HepG2 (cell line): ENCODE results near the gene TAF9B. TPM values are rescaled to one million over a fixed set of nuclear protein-coding genes. Genes with fewer than 3 reads are reported as not detected.

Experiments
- ATAC-seq: fragments of 200-7000 bp; cut with Tn5 transposase; 3 replicates; pipeline ENCODE4 v1.9.1; 2020; ENCODE audit warnings: mild to moderate bottlenecking, moderate library complexity
- BruUV-seq: library from RNA; stranded (reverse); fragments of 400-500 nt; replicated peaks from 2 replicates; lab custom pipeline; 2021; lab: Mats Ljungman, UMichigan
- CTCF ChIA-PET: fragments of 300-600 bp; formaldehyde crosslinking; extraction: SDS; loops from one replicate; lab custom pipeline; 2021; ENCODE audit warnings: low total read pairs, inconsistent platforms, low intra/inter-chr PET ratio; lab: Yijun Ruan, JAX
- POLR2A ChIA-PET: fragments of 350-600 bp; sonication (Branson Sonifier 250); formaldehyde crosslinking; loops from one replicate; lab custom pipeline; 2020; ENCODE audit warnings: antibody characterized with exemption, inconsistent platforms; lab: Yijun Ruan, JAX
- DNase-seq: peaks from one replicate; pipeline ENCODE4 v3.0.0-alpha.2; 2015; ENCODE audit warnings: low spot score
- FAIRE-seq: peaks from 3 replicates; lab custom pipeline; 2011; peaks lifted over from hg19 to GRCh38; lab: Jason Lieb, UNC
- H2AFZ ChIP-seq: one replicate; pipeline ENCODE4 v1.6.1; 2011; ENCODE audit warnings: low read length, inconsistent platforms
- H3K27ac ChIP-seq: fragments of 300-600 bp; 3 replicates; pipeline ENCODE4 v1.8.0; 2011; ENCODE audit warnings: mixed run types, mild to moderate bottlenecking, mixed read lengths, low read length, inconsistent platforms; ENCODE audit not compliant: insufficient read depth; ENCODE audit errors: extremely low read length
- H3K27me3 ChIP-seq, 2 experiments: fragments of 200-600 bp in 1 of 2; 2 replicates in 1 of 2; 3 replicates in 1 of 2; pipeline versions ENCODE4 v1.6.0 to v1.8.0; 2011; ENCODE audit warnings: low read length in 2 of 2, mild to moderate bottlenecking in 2 of 2, moderate library complexity in 2 of 2, inconsistent platforms in 1 of 2; ENCODE audit not compliant: insufficient read depth in 2 of 2, control insufficient read depth in 1 of 2
- H3K36me3 ChIP-seq, 2 experiments: fragments of 200-600 bp in 1 of 2; replicated peaks in 1 of 2; 2 replicates in 1 of 2; 3 replicates in 1 of 2; pipeline versions ENCODE4 v1.5.1 to v1.8.0; 2011; ENCODE audit warnings: low read length in 2 of 2, inconsistent platforms in 1 of 2; ENCODE audit not compliant: insufficient read depth in 2 of 2, control insufficient read depth in 1 of 2
- H3K4me1 ChIP-seq: 2 replicates; pipeline ENCODE4 v1.5.1; 2012; ENCODE audit warnings: low read length, inconsistent platforms; ENCODE audit not compliant: insufficient read depth
- H3K4me2 ChIP-seq: 2 replicates; pipeline ENCODE4 v1.6.0; 2011; ENCODE audit warnings: low read depth, low read length, inconsistent platforms
- H3K4me3 ChIP-seq, 3 experiments: fragments of 200-600 bp in 1 of 3; sonication (generic), shearing (Covaris generic) in 1 of 3; replicated peaks in 1 of 3; 2 replicates each; pipeline ENCODE4 v1.5.1; 2011 to 2016; ENCODE audit warnings: low read length in 3 of 3, inconsistent platforms in 2 of 3, low read depth in 2 of 3, mild to moderate bottlenecking in 2 of 3, control low read depth in 1 of 3, mixed read lengths in 1 of 3; ENCODE audit not compliant: insufficient read depth in 1 of 3
- H3K79me2 ChIP-seq: one replicate; pipeline ENCODE4 v1.6.1; 2011; ENCODE audit warnings: low read length, inconsistent platforms; ENCODE audit not compliant: insufficient read depth
- H3K9ac ChIP-seq: 2 replicates; pipeline ENCODE4 v1.6.0; 2011; ENCODE audit warnings: mild to moderate bottlenecking, low read depth, low read length, inconsistent platforms; ENCODE audit not compliant: insufficient read depth
- H3K9me3 ChIP-seq: 2 replicates; pipeline ENCODE4 v1.5.1; 2012; ENCODE audit warnings: mild to moderate bottlenecking, low read length
- H4K20me1 ChIP-seq: 2 replicates; pipeline ENCODE4 v1.6.0; 2011; ENCODE audit warnings: inconsistent platforms, mild to moderate bottlenecking, low read length, moderate library complexity; ENCODE audit not compliant: insufficient read depth
- DPF2 ChIP-seq: sonication (generic); formaldehyde crosslinking; IDR thresholded peaks from 2 replicates; pipeline ENCODE4 v1.4.0; 2020; ENCODE audit warnings: mild to moderate bottlenecking, low read depth, missing genetic modification reagents, borderline replicate concordance
- HMGXB4 ChIP-seq, 2 experiments: sonication (generic) in 1 of 2; formaldehyde crosslinking in 1 of 2; IDR thresholded peaks; 2 replicates each; pipeline versions ENCODE4 v1.4.0 to v1.6.1; 2018 to 2020; ENCODE audit warnings: missing genetic modification reagents in 2 of 2, borderline replicate concordance in 1 of 2, low read depth in 1 of 2, mild to moderate bottlenecking in 1 of 2, missing biosample characterization in 1 of 2
- KLF15 ChIP-seq: sonication (generic); formaldehyde crosslinking; IDR thresholded peaks from 2 replicates; pipeline ENCODE4 v1.8.1; 2023; ENCODE audit warnings: borderline replicate concordance, mild to moderate bottlenecking, inconsistent platforms, missing genetic modification reagents, mixed read lengths
- RBFOX2 ChIP-seq: fragments of 200-400 bp; formaldehyde crosslinking; IDR thresholded peaks from 2 replicates; pipeline ENCODE4 v1.6.1; 2017; ENCODE audit warnings: low read depth, mild to moderate bottlenecking, low read length
- YY1 ChIP-seq: IDR thresholded peaks from 2 replicates; pipeline ENCODE4 v1.6.1; 2011; ENCODE audit warnings: low read length, low read depth, moderate library complexity, mild to moderate bottlenecking; ENCODE audit not compliant: insufficient read depth, insufficient replicate concordance
- WGBS: methylation state at CpG from one replicate; pipeline ENCODE4 v1.1.6; 2017; ENCODE audit warnings: low lambda C conversion rate; 5-methylcytosine and 5-hydroxymethylcytosine counted together
- in situ Hi-C: cut with HindIII; loops from 2 replicates; pipeline ENCODE4 v1.10.0; 2017; ENCODE audit warnings: low pct_unique_long_range_greater_than_20kb; ENCODE audit not compliant: extremely low pct_ligation_motif_present
- intact Hi-C: fragments of 100-400 bp; cut with micrococcal nuclease; formaldehyde crosslinking; loops from one replicate; pipeline ENCODE4 v1.10.0; 2022; ENCODE audit not compliant: unreplicated experiment
- polyA plus RNA-seq, 8 experiments: library from polyadenylated mRNA; depleted of rRNA in 3 of 8; stranded (reverse) in 7 of 8; unstranded in 1 of 8; fragments of >200 nt; fragmentation: Illumina TruSeq in 4 of 8; extraction: Trizol in 4 of 8; gene quantifications; 2 replicates each; pipeline versions ENCODE4 v1.2.1 to v1.2.3, GENCODE V29; 2011 to 2016; ENCODE audit warnings: low read depth in 4 of 8, missing spikeins in 1 of 8, mixed read lengths in 1 of 8; ENCODE audit not compliant: insufficient read depth in 1 of 8
- total RNA-seq, 5 experiments: library from RNA; depleted of rRNA; stranded (reverse); fragments of >200 nt; fragmentation: Illumina TruSeq; extraction: Trizol; gene quantifications; 2 replicates each; pipeline ENCODE4 v1.2.3, GENCODE V29; 2016; ENCODE audit warnings: low read depth in 1 of 5

Gene TAF9B
- total and polyA plus RNA-seq, 2 of the 13 experiments (the other 11 are each of a cell fraction or from before 2014, with no cell fraction given), result 10.8 to 15.2 TPM

- WGBS, result 97% methylated on average over 2 of the region's 2 CpGs
- in situ Hi-C loops (loop anchor here (25.0 kb wide), 1 partner anchor 212 kb away; the partner anchor contains the start of gene ATP7A), intact Hi-C loops (no loop called here)
- H3K27me3 ChIP-seq, result no peaks in the 10 kb centered on the region
- peak; percentile 36; the same call in 1 of the 3 replicates for ATAC-seq
- H4K20me1 ChIP-seq, result peaks cover 85% of the 10 kb centered on the region
- H3K9ac ChIP-seq, result no peak overlapping the region
- ChIA-PET CTCF (no interaction called here), POLR2A (no interaction called here)
- peaks cover 10% of the 10 kb centered on the region for H3K79me2 ChIP-seq
- H3K4me3 ChIP-seq, result no peak overlapping the region
- BruUV-seq, result no TSS peak
- FAIRE-seq, result peak; percentile 18
- peaks cover 5 to 55% of the 10 kb centered on the region in 2 experiments for H3K36me3 ChIP-seq
- no peak overlapping the region for H3K27ac ChIP-seq
- DNase-seq, result no peak
- H3K4me2 ChIP-seq, result no peak overlapping the region
- H3K4me1 ChIP-seq, result no peaks in the 10 kb centered on the region
- H3K9me3 ChIP-seq, result no peaks in the 10 kb centered on the region
- no peak overlapping the region for H2AFZ ChIP-seq
- TF ChIP-seq RBFOX2, result peak; percentile 28; the same call in 1 of the 2 replicates
- TF ChIP-seq YY1, result no peak
These were observed 15.1 kb downstream of the TAF9B start for GRCh38 chrX:78124307-78124706.

- Histone ChIP-seq H3K36me3 (peaks cover 7 to 57% of the 10 kb centered on the region in 2 experiments), H3K9ac (no peak overlapping the region), H3K4me3 (no peak overlapping the region), H3K4me1 (no peaks in the 10 kb centered on the region), H4K20me1 (peaks cover 90% of the 10 kb centered on the region), H3K27ac (no peak overlapping the region), H3K9me3 (no peaks in the 10 kb centered on the region), H3K27me3 (no peaks in the 10 kb centered on the region), H3K4me2 (no peak overlapping the region), H2AFZ (no peak overlapping the region), H3K79me2 (peaks cover 17% of the 10 kb centered on the region)
- no peak for TF ChIP-seq HMGXB4 (CRISPR knock-in tag; IDR thresholded peaks at IDR 0.05; ENCODE audit: borderline replicate concordance in 1 of 2, low read depth in 1 of 2)
- TF ChIP-seq DPF2 (CRISPR knock-in tag), result no peak
- TF ChIP-seq KLF15 (CRISPR knock-in tag), result no peak
- FAIRE-seq (no peak), ATAC-seq (no peak), DNase-seq (no peak)
- ChIA-PET CTCF (no interaction called here), POLR2A (no interaction called here)
- intact Hi-C loops, result no loop called here
- in situ Hi-C loops, result loop anchor here (25.0 kb wide), 1 partner anchor 211 kb away; the partner anchor contains the start of gene ATP7A
- BruUV-seq, result no TSS peak
These were observed 16.3 kb downstream of the TAF9B start for GRCh38 chrX:78123190-78123589.
